HL-60 (cell line): ENCODE data around the gene ARMH4.

ENCODE experiments used
- DNase-seq, 2 experiments: peaks; one replicate each; pipeline ENCODE4 v3.0.0-alpha.2; 2010 to 2020; ENCODE audit warnings: low read depth in 1 of 2, low spot score in 1 of 2
- H3K27ac ChIP-seq: fragments of 250-450 bp; sonication (Bioruptor Pico); replicated peaks from 2 replicates; pipeline ENCODE4 v1.5.1; 2020; ENCODE audit warnings: mild to moderate bottlenecking, moderate library complexity
- H3K27me3 ChIP-seq: fragments of 250-450 bp; sonication (Bioruptor Pico); 2 replicates; pipeline ENCODE4 v1.5.1; 2021; ENCODE audit warnings: mild to moderate bottlenecking, moderate library complexity; ENCODE audit not compliant: insufficient read depth, poor library complexity, severe bottlenecking
- H3K4me3 ChIP-seq: replicated peaks from 2 replicates; pipeline ENCODE4 v1.5.1; 2011; ENCODE audit warnings: mild to moderate bottlenecking, control low read depth, low read length; ENCODE audit not compliant: insufficient read depth
- CTCF ChIP-seq: IDR thresholded peaks from one replicate; pipeline ENCODE4 v1.5.1; 2011; ENCODE audit warnings: low read length, control low read depth, inconsistent platforms; ENCODE audit not compliant: insufficient read depth
- GABPA ChIP-seq: IDR thresholded peaks from 2 replicates; pipeline ENCODE4 v1.6.1; 2012; ENCODE audit warnings: low read depth
- POLR2AphosphoS5 ChIP-seq: IDR thresholded peaks from 2 replicates; pipeline ENCODE4 v1.6.1; 2012; ENCODE audit warnings: low read depth
- REST ChIP-seq: IDR thresholded peaks from 2 replicates; pipeline ENCODE4 v1.6.1; 2012; ENCODE audit warnings: low read depth; ENCODE audit not compliant: insufficient replicate concordance
- SPI1 ChIP-seq: IDR thresholded peaks from 2 replicates; pipeline ENCODE4 v1.6.1; 2012; ENCODE audit warnings: low read depth, mild to moderate bottlenecking, borderline replicate concordance

The ARMH4 gene

GRCh38 chr14:58082011-58082410 lies 70.0 kb downstream of the ARMH4 start:
- no peak for TF ChIP-seq REST
- no peak for TF ChIP-seq POLR2AphosphoS5
- TF ChIP-seq SPI1 = no peak
- TF ChIP-seq GABPA = no peak
- no peak for TF ChIP-seq CTCF
- H3K27me3 ChIP-seq = peaks cover 12% of the 10 kb centered on the region
- H3K27ac ChIP-seq = no peak overlapping the region
- no peak overlapping the region for H3K4me3 ChIP-seq
- DNase-seq = no peak

GRCh38 chr14:58078471-58078870 lies 73.5 kb downstream of the ARMH4 start:
- TF ChIP-seq GABPA (no peak), POLR2AphosphoS5 (no peak), SPI1 (no peak), REST (no peak), CTCF (no peak)

GRCh38 chr14:58078068-58078467 lies 73.9 kb downstream of the ARMH4 start:
- Histone ChIP-seq H3K27ac (no peak overlapping the region), H3K27me3 (no peaks in the 10 kb centered on the region), H3K4me3 (no peak overlapping the region)
- TF ChIP-seq SPI1 = no peak
- no peak for TF ChIP-seq GABPA
- no peak for TF ChIP-seq POLR2AphosphoS5
- TF ChIP-seq CTCF = no peak
- no peak for TF ChIP-seq REST
- DNase-seq = no peak

More at GRCh38 chr14:58078471-58078870, 73.5 kb downstream of the ARMH4 start:
- no peaks in the 10 kb centered on the region for H3K27me3 ChIP-seq
- no peak overlapping the region for H3K27ac ChIP-seq
- no peak for DNase-seq
- no peak overlapping the region for H3K4me3 ChIP-seq
